ENCODE data around the gene MICAL2.

GRCh38 chr11:12196872-12197271, 86.5 kb downstream of the MICAL2 start:
- TF ChIP-seq POLR2A (IDR thresholded peaks at IDR 0.05): no peak
- TF ChIP-seq, protein P1, sequence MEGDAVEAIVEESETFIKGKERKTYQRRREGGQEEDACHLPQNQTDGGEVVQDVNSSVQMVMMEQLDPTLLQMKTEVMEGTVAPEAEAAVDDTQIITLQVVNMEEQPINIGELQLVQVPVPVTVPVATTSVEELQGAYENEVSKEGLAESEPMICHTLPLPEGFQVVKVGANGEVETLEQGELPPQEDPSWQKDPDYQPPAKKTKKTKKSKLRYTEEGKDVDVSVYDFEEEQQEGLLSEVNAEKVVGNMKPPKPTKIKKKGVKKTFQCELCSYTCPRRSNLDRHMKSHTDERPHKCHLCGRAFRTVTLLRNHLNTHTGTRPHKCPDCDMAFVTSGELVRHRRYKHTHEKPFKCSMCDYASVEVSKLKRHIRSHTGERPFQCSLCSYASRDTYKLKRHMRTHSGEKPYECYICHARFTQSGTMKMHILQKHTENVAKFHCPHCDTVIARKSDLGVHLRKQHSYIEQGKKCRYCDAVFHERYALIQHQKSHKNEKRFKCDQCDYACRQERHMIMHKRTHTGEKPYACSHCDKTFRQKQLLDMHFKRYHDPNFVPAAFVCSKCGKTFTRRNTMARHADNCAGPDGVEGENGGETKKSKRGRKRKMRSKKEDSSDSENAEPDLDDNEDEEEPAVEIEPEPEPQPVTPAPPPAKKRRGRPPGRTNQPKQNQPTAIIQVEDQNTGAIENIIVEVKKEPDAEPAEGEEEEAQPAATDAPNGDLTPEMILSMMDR (IDR thresholded peaks at IDR 0.05): no peak
